HG03066 (cell line): ENCODE measurements around the gene STK38.
"Not testable (repeated sequence)": the region's sequence is repeated elsewhere in the genome, so short reads cannot be mapped to it uniquely, and the experiment has no call there.

Source experiments
- ATAC-seq: cut with Tn5 transposase; IDR thresholded peaks from one replicate; pipeline ENCODE4 v1.9.1; 2021; ENCODE audit warnings: low read depth; ENCODE audit not compliant: unreplicated experiment

The STK38 gene

DNA sequence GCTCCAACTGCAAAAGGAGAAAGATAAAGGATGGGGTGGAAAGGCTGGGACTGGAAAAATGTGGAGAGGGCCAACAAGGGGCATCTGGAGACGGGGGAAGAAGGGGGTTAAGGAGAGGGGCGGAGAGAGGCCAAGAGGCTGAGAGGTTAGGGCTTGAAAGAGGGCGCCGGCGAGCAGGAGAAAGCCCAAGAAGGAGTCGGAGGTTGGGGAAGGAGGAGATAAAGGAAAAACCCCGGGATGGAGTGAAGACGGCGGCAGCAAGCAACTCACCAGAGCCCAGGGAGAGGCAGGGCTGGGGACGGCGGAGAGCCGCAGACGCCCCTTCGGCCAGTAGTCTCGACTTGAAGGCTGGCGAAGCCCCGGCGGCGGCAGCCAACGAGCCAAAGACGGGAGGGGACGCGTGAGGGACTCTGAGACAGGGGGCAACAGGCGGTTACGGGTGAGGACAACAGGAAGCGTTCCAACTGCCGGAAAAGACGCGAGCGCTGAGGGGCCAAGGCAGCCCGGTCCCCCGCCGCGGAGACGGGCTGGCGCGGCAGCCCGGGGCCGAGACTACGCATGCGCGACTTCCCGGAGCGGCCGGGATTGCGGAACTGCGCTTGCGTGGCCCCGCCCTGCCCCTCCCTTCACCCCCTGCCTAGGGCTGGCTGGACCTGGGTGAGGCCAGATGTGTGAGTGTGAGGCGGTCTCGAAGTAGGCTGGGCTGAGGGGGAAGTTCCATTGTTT is at the start of gene STK38:
TSS of gene STK38 (minus strand) at position 560 of the 726 bp plus-strand sequence. CDS start 7,277 bp downstream, outside the sequence.
- ATAC-seq = peak; percentile 81

DNA sequence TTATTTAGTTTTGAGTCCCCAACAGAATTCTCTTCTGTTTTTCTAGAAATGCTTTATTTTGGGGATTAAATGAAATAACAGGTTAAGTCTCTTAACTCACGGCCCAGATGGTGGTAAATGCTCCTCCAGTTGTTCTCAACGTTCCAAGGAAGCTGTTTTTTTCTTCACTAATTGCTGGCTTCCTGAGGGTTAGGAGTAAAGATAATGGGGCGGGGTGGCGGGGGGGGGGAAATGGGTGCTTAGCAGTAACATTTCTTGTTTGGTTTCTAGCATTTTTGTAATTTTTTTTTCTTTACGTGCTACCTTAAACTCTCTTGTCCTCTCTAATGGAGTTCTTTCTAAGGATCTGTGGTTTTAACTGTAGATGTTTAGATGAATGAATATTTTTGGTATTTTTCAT is 49.1 kb upstream of the STK38 start:
- ATAC-seq = no peak

DNA sequence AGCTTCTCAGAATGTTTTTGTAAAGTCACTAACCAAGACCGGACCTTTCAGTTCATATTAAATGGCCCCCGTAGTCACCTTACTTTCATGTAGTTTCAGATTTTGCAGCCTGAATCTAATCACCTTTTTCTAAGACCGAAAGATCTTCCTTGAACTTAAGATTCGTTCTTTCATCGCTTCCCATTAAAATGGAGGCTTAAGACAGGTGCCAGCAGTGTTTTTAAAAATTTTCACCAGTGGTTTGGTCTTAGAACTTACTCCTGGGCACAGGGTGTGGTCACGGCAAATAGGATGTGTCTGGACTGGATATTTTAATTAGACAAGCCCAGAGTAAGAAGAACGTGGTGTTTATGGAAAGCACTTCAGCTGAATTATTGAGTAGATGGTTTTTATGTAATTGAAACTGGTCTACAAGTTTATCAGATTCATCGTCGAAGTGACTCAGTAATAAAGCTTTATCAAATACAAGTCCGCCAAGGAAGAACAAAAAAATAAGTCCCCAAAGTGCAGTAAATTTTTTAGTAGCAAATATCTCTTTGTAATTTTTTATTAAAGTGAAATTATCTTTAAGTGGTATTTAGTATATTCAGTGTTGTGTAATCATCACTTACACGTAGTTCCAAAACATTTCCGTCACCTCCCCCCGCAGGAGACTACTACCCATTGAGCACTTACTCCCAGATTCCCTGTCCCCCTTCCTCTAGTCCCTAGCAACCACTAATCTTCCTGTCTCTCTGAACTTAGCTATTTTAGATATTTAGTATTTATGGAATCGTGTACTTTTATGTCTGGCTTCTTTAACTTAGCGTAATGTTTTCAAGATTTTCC is 47.8 kb upstream of the STK38 start:
- ATAC-seq = no peak

DNA sequence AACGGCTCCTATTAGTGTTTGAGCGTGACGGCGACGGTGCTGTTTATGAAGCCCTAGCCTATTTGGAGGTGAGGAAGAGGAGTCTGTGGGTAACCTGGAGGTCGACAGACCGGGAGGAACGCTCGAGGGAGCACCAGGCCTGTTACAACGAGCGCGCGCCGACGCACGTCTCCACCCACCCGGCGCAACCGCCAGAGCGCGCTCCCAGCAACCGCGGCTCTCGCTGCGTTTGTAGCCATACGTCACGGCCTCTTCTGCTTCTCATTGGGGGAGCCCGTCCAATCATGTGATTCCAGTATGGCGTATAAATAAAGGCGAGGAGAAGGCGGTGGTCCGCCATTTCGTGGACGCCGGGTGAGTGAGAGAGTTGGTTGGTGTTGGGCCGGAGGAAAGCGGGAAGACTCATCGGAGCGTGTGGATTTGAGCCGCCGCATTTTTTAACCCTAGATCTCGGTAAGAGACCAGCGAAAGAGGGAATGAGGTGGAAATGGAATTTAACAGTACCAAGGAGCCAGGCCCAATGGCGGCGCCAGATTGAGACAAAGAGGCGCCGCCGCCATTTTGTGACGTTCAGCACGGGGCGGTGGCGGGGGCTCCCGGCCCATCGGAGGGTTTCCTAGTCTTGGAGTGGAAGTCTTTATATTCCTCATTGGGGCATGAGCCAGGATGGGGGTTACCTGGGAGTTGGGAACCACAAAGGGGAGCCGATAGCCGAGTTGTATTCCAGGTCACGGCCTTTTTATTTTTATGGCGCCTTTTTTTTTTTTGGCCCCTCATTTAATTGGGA is 46.9 kb upstream of the STK38 start, which contains the start of gene SRSF3:
TSS of gene SRSF3 (plus strand) at position 334 of the 787 bp plus-strand sequence. CDS start 2,401 bp downstream, outside the sequence.
- peak; percentile 81 for ATAC-seq

DNA sequence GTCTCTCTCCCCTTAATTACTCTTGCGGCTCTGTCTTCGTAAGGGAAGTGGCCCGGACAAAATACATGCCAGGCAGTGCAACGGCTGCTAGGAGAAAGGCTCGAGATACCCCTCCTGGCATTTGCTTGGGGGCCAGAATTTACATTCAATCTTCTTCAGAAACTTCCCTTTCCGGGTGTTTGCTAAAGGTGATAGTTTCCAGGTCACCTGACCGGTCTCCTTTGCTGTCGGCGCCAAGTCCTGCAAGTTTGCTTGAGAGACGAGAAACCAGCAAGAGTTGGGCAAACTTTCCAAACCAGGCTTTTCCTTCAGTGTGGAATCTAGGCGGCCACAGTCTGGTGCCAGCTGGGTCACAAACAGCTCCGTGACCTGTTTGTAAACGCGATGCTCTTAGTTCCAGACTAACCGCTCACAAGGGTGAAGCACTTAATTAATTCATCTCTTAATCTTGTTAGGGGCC is 46.3 kb upstream of the STK38 start:
- ATAC-seq = no peak

DNA sequence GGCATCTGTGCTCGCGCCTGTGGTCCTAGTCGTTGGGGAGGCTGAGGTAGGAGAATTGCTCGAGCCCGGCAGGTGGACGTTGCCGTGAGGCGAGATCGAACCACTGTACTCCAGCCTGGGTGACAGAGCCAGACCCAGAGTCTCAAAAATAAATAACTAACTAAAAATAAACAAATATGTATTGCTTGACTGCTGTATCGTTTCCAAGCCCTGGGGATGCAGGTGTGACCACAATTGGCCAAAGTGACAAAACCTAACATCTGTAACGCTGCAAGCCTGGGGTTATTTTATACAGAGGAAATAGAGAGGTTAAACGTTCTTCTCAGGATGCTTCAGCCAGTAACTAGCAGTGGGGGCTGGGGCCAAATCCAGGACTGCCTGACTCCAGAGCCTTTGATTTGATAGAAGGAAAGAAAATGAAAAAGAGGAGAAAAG is 45.0 kb upstream of the STK38 start:
- ATAC-seq = peak; percentile 49

DNA sequence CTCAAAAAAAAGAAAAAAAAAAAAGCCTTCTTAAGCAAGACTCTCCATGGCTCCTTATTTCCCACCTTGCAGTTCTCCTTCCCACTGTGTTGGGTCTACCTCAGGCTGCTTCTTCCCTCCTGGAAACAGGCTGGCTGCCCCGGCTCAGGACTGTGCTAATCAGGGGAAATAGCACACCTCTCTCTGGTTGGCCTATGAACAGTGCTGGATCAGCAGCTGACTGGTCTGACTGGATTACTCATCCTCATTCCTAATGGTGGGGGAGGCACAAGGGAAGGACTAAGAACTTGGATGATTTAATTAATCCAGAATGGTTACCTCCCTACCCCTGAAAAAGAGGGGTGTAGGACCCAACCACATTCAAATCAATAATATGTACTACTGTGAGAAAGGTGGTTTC is 43.0 kb upstream of the STK38 start:
- ATAC-seq = no peak

DNA sequence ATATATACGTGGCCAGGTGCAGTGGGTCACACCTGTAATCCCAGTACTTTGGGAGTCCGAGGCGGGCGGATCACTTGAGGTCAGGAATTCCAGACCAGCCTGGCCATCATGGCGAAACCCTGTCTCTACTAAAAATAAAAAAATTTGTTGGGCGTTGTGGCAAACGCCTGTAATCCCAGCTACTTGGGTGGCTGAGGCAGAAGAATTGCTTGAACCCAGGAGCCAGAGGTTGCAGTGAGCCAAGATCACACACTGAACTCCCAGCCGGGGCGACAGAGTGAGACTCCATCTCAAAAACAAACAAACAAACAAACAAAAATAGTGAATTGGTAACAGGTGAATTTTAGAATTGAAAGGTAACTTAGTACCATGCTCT is 41.7 kb upstream of the STK38 start:
- not testable (repeated sequence) for ATAC-seq

DNA sequence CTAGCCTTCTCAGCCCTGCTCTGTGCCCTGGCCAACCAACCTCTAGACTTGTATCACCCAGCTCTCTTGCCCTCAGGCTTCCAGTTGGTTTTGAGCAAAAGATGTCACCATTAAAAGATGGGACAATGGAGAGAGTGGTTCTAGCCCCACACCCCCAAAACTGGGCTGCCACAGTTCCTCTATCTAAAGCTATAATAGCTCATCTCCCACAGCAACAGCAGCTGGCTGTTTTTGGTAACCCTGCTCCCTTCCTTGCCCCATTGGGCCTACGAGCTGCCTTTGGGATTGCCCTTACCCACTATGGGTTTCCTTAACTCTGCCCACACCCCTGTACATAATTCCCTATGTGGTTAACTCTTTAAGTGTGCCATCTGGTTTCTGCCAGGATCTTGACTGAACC is 39.3 kb upstream of the STK38 start:
- ATAC-seq = no peak

DNA sequence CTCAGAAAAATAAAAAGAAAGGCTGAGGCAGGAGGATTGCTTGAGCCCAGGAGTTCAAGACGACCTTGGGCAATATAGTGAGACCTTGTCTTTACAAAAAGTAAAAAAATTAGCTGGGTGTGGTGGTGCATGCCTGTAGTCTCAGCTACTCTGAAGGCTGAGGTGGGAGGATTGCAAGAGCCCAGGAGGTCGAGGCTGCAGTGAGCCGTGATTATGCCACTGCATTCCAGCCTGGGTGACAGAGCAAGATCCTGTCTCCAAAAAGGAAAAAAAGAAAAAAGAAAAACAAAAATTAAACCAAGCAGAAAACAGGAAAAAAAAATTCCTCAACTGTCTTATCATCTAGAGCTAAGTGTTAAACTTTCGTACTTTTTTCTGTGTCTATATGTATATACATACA is 34.4 kb upstream of the STK38 start:
- ATAC-seq = no peak

DNA sequence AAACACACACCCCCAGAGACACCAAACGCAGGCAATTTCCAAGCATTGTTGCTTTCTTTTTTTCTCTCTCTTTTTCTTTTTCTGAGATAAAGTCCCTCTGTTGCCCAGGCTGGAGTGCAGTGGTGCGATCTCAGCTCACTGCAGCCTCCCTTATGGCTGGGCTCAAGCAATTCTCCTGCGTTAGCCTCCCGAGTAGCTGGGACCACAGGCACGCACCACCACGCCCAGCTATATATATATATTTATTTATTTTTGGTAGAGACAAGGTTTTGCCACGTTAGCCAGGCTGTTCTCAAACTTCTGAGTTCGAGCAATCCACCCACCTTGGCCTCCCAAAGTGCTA is 32.9 kb upstream of the STK38 start:
- ATAC-seq = no peak

DNA sequence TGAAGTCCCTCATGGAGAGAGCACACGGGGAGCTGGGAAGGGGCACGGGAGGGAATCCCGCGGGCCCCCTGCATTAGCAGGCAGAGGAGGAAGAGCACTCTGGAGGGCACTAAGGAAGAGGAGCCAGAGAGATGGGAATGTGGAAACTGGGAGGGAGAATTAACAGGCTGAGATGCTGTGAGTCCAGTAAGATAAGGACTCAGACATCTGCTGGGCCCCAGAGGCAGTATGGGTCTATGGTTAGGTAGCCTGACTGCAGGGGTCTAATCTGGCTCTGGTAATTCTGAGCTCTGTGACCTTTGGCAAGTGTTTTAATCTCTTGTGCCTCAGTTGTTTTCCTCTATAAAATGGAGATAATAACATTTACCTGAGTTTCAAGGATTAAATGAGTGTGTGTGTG is 31.2 kb upstream of the STK38 start:
- no peak for ATAC-seq

DNA sequence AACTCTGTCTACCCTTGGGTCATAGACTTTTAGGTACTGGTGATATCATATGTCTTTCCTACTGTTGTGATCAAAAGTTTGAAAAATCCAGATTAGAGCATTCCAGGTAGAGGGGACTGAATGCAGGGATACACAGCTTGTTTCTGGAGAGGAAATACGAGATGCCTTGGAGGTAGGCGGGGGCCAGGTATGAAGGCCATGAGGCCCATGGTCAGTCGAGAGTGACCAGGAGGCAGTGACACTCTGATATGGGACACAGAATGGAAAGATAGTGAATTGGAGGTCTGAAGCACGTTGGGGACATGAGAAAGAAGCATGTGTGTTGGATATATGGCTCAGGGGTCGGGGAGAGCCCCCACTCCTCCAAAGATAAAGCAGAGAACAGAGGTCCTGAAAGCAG is 30.8 kb upstream of the STK38 start:
- no peak for ATAC-seq

DNA sequence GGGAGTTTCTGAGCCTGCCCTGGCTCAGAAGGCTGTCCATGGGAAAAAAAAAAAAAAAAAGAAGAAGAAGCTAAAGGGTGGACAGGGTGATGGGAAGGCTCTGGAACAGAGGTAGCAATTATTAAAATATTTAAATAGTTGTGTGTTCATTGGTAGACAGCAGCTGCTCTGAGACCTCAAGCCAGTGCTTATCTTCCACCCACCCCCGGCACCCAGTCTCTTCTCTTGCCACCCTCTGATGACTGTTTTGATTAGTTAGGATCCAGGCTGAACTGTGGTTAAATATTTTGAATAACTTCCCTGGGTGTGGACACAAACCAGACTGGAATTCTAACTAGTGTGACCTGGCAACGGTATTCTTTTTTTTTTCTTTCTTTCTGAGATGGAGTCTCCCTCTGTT is 30.0 kb upstream of the STK38 start:
- ATAC-seq = no peak

DNA sequence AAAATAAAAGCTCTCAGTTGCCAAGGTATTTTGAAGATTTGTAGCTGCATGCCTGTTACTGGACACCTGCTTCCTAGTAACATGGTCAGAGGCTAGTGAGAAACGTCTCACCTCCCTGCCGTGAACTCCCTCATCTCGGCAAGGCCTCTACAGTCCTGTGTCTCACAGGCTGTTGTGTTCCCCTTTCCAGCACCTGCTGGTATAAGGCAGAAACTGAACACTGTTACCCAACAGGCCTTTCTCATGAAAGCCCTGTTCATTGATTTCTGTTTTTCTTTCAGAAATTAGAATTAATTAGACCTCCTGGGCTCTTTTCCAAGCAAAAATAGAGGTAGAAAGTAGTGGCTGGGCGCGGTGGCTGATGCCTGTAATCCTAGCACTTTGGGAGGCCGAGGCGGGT is 29.3 kb upstream of the STK38 start:
- ATAC-seq = no peak

DNA sequence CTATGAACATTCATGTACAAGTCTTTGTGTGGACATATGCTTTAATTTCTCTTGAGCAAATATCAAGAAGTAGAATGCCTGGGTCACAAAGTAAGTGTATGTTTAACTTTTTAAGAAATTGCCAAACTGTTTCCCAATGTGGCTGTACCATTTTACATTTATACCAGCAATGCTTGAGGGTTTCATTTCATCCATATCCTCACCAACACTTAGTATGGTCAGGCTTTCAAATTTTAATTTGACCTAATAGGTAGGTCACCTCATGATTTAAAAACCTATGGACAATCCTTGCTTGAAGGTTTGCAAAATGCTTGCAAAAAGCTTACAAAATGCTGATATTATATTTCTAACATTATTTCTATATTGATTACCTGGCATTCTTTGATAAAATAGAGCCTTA is 27.4 kb upstream of the STK38 start:
- ATAC-seq = no peak

DNA sequence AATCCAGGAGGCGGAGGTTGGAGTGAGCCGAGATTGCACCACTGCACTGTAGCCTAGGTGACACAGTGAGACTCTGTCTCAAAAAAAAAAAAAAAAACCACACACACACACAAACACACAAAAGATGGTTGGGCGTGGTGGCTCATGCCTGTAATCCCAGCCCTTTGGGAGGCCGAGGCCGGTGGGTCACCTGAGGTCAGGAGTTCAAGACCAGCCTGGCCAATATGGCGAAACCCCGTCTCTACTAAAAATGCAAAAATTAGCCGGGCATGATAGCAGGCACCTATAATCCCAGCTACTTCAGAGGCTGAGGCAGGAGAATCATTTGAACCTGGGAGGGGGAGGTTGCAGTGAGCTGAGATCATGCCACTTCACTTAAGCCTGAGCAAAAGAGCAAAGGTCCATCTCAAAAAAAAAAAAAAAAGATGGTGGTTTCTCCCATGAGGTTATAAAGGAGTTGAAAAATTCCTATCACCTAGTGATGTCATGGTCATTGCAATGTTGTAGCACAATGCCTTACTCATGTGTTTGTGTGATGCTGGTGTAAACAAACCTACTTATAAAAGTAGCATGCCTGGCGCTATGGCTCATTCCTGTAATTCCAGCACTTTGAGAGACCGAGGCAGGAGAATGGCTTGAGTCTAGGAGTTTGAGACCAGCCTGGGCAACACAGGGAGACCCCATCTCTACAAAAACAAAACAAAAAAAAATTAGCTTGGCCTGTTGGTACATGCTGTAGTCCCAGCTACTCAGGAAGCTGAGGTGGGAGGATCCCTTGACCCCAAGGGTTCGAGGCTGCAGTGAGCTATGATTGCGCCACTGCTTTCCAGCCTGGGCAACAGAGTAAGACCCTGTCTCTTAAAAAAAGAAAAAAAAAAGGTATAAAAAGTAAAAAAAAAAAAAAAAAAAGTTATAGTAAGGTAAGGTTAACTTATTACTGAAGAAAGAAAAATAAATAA is 25.4 kb upstream of the STK38 start:
- ATAC-seq = not testable (repeated sequence)

DNA sequence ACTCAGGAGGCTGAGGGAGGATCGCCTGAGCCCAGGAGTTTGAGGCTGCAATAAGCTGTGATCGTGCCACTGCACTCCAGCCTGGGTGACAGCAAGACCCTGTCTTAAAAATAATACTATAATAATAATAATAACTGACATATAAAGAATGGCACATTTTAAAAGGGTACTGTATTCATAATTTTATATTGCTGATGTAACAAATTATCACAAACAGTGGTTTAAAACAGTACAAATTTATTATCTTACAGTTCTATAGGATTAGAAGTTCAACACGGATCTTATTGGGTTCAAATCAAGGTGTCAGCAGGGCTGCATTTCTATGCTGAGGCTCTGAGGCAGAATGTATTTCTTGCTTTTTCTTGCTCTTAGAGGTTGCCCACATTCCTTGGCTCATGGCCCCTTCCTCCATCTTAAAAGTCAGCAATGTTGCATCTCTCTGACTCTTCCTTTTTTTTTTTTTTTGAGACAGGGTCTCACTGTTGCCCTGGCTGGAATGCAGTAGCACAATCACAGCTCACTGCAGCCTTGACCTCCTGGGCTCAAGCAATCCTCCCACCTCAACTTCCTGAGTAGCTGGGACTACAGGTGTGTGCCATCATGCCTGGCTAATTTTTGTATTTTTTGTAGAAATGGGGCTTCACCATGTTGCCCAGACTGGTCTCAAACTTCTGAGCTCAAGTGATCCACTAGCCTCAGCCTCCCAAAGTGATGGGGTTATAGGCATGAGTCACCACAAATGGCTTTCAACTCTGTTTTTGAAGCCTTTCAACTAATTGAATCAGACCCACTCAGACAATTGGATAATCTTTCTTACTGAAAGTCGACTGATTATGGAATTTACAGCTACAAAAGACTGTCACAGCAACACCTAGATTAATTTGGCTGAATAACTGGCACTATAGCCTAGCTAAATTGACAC is 24.1 kb upstream of the STK38 start:
- no peak for ATAC-seq

DNA sequence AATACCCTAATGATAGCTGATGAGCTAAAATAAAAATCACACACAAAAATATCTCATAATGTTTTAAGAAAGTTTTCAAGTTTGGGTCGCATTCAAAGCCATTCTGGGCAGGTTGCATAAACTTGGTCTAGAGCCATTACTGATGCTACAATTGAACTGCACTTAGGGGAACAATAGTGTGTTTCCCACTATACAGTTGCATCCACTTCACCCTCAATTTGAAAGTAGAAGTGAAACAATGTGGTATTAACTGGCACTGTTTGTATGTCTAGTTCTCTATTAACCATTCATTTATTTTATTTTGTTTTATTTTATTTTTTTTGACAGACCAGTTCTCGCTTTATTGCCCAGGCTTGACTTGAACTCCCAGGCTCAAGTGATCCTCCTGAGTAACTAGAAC is 23.0 kb upstream of the STK38 start:
- no peak for ATAC-seq
